ENCODE results near the gene CACNA2D2. TPM values are rescaled to one million over a fixed set of nuclear protein-coding genes. Genes with fewer than 3 reads are reported as not detected.

The CACNA2D2 gene
- total and polyA plus RNA-seq, 7 donors: 0.14 to 1.6 (median 0.83) TPM

GRCh38 chr3:50338965-50339364 lies 164.5 kb downstream of the CACNA2D2 start:
- Histone ChIP-seq H3K27ac (peak overlapping the region; percentile 95), H3K9me3 (no peaks in the 10 kb centered on the region), H3K4me3 (peak overlapping the region; percentile 93), H3K4me1 (peaks cover 43% of the 10 kb centered on the region), H3K36me3 (ENCODE audit: insufficient read depth in 1 of 2, low read depth in 1 of 2) (no peaks in the 10 kb centered on the region), H3K27me3 (ENCODE audit: insufficient read depth in 3 of 3, low read length in 2 of 3) (no peaks in the 10 kb centered on the region)
- ATAC-seq: no peak
- TF ChIP-seq CTCF (IDR thresholded peaks at IDR 0.05): no peak
- intact Hi-C loops (cut with DNase I): no loop called here
- DNase-seq: no peak
- WGBS, 3 donors: 71 to 80% (median 74%) methylated on average over 5 of the region's 5 CpGs

- no peak for TF ChIP-seq CTCF (IDR thresholded peaks at IDR 0.05)
- Histone ChIP-seq H3K27ac (peak overlapping the region; percentile 95), H3K4me3 (peak overlapping the region; percentile 93), H3K9me3 (no peaks in the 10 kb centered on the region), H3K27me3 (ENCODE audit: insufficient read depth in 3 of 3, low read length in 2 of 3) (no peaks in the 10 kb centered on the region), H3K4me1 (peaks cover 50% of the 10 kb centered on the region), H3K36me3 (ENCODE audit: insufficient read depth in 1 of 2, low read depth in 1 of 2) (peaks cover 0 to 6% of the 10 kb centered on the region in 2 donors)
- DNase-seq (peak; percentile 100), ATAC-seq (peak; percentile 88 to 93 (median 90))
- WGBS, 3 donors: 0% methylated on average over 72 to 79 of the region's 79 CpGs
- intact Hi-C loops (cut with DNase I): no loop called here
Measured at GRCh38 chr3:50337175-50337861, 166.1 kb downstream of the CACNA2D2 start.

GRCh38 chr3:50336452-50337174 lies 166.8 kb downstream of the CACNA2D2 start:
- DNase-seq (no peak), ATAC-seq (peak; percentile 0 to 8 (median 0))
- H3K9me3 ChIP-seq: no peaks in the 10 kb centered on the region
- peaks cover 0 to 13% of the 10 kb centered on the region in 2 donors for H3K36me3 ChIP-seq (ENCODE audit: insufficient read depth in 1 of 2, low read depth in 1 of 2)
- no peak for TF ChIP-seq CTCF (IDR thresholded peaks at IDR 0.05)
- peak overlapping the region; percentile 95 for H3K27ac ChIP-seq
- peak overlapping the region; percentile 93 for H3K4me3 ChIP-seq
- intact Hi-C loops (cut with DNase I): no loop called here
- H3K4me1 ChIP-seq: peaks cover 50% of the 10 kb centered on the region
- 1% methylated on average over 23 to 31 of the region's 31 CpGs for WGBS, 3 donors
- no peaks in the 10 kb centered on the region for H3K27me3 ChIP-seq (ENCODE audit: insufficient read depth in 3 of 3, low read length in 2 of 3)

GRCh38 chr3:50334339-50335075 lies 168.9 kb downstream of the CACNA2D2 start:
- Histone ChIP-seq H3K27me3 (ENCODE audit: insufficient read depth in 3 of 3, low read length in 2 of 3) (no peaks in the 10 kb centered on the region), H3K4me1 (peaks cover 46% of the 10 kb centered on the region), H3K27ac (peak overlapping the region; percentile 95), H3K36me3 (ENCODE audit: insufficient read depth in 1 of 2, low read depth in 1 of 2) (peaks cover 3 to 34% of the 10 kb centered on the region in 2 donors), H3K4me3 (peak overlapping the region; percentile 93), H3K9me3 (no peaks in the 10 kb centered on the region)
- TF ChIP-seq CTCF (IDR thresholded peaks at IDR 0.05): no peak
- no peak for ATAC-seq
- DNase-seq: no peak
- WGBS, 3 donors: 42 to 54% (median 49%) methylated on average over 5 of the region's 5 CpGs
- intact Hi-C loops (cut with DNase I): no loop called here

Measured in psoas muscle (tissue), 8 donors.